GM23338 (cell line): ENCODE data around the gene GPR108. TPM values are rescaled to one million over a fixed set of nuclear protein-coding genes. Genes with fewer than 3 reads are reported as not detected.

Source experiments
- ATAC-seq: fragments of 200-7000 bp; cut with Tn5 transposase; 3 replicates; pipeline ENCODE4 v1.9.1; 2020
- DNase-seq: peaks from one replicate; pipeline ENCODE4 v3.0.0-alpha.2; 2015; ENCODE audit warnings: low spot score
- H2AFZ ChIP-seq: fragments of 200-600 bp; sonication (generic); 2 replicates; pipeline ENCODE4 v1.8.0; 2016; ENCODE audit warnings: antibody characterized with exemption, mild to moderate bottlenecking, moderate library complexity
- H3F3A ChIP-seq: fragments of 200-600 bp; sonication (generic); replicated peaks from 2 replicates; pipeline ENCODE4 v1.8.0; 2017; ENCODE audit warnings: antibody characterized with exemption, mixed run types, low read depth
- H3K27ac ChIP-seq: fragments of 200-600 bp; sonication (generic); 2 replicates; pipeline ENCODE4 v1.6.1; 2016; ENCODE audit warnings: low read depth
- H3K27me3 ChIP-seq: fragments of 200-600 bp; sonication (generic); 2 replicates; pipeline ENCODE4 v1.8.0; 2016; ENCODE audit warnings: mild to moderate bottlenecking, mixed run types, moderate library complexity; ENCODE audit not compliant: insufficient read depth
- H3K36me3 ChIP-seq: fragments of 200-600 bp; sonication (generic); 2 replicates; pipeline ENCODE4 v1.8.0; 2016; ENCODE audit warnings: mild to moderate bottlenecking; ENCODE audit not compliant: insufficient read depth
- H3K4me1 ChIP-seq: fragments of 200-600 bp; sonication (generic); 2 replicates; pipeline ENCODE4 v1.8.0; 2016; ENCODE audit warnings: mild to moderate bottlenecking, moderate library complexity; ENCODE audit not compliant: insufficient read depth
- H3K4me2 ChIP-seq: fragments of 200-600 bp; sonication (generic); 2 replicates; pipeline ENCODE4 v1.7.1; 2017; ENCODE audit warnings: mixed run types
- H3K4me3 ChIP-seq: fragments of 200-600 bp; sonication (generic); 2 replicates; pipeline ENCODE4 v1.6.1; 2016; ENCODE audit warnings: mixed run types
- H3K79me2 ChIP-seq: fragments of 200-600 bp; sonication (generic); replicated peaks from 2 replicates; pipeline ENCODE4 v1.8.0; 2017; ENCODE audit warnings: mild to moderate bottlenecking; ENCODE audit not compliant: insufficient read depth
- H3K9me2 ChIP-seq: fragments of 200-600 bp; sonication (generic); 2 replicates; pipeline ENCODE4 v1.8.0; 2017; ENCODE audit not compliant: insufficient read depth
- H4K20me1 ChIP-seq: fragments of 200-600 bp; sonication (generic); replicated peaks from 2 replicates; pipeline ENCODE4 v1.8.0; 2017; ENCODE audit warnings: mild to moderate bottlenecking; ENCODE audit not compliant: insufficient read depth
- H3K27ac Mint-ChIP-seq: 2 replicates; pipeline ENCODE4 v1.8.0; 2020; ENCODE audit warnings: inconsistent platforms, mild to moderate bottlenecking, moderate library complexity, mixed read lengths
- H3K27me3 Mint-ChIP-seq: 3 replicates; pipeline ENCODE4 v1.8.0; 2022; ENCODE audit warnings: low read depth, mild to moderate bottlenecking, moderate library complexity, mixed read lengths, inconsistent platforms; ENCODE audit not compliant: insufficient read depth, poor library complexity
- H3K36me3 Mint-ChIP-seq: 3 replicates; pipeline ENCODE4 v1.8.0; 2021; ENCODE audit warnings: low read depth, mild to moderate bottlenecking, inconsistent platforms, moderate library complexity, mixed read lengths
- H3K4me1 Mint-ChIP-seq: 3 replicates; pipeline ENCODE4 v1.8.0; 2020; ENCODE audit warnings: mild to moderate bottlenecking, inconsistent platforms, mixed read lengths
- H3K4me3 Mint-ChIP-seq: 3 replicates; pipeline ENCODE4 v1.8.0; 2021; ENCODE audit warnings: moderate library complexity, mild to moderate bottlenecking, inconsistent platforms, mixed read lengths
- H3K9me3 Mint-ChIP-seq: 3 replicates; pipeline ENCODE4 v1.8.0; 2020; ENCODE audit warnings: moderate library complexity, mild to moderate bottlenecking, inconsistent platforms, mixed read lengths
- CREB1 ChIP-seq: fragments of 250-450 bp; sonication (Bioruptor Pico); IDR thresholded peaks from 2 replicates; pipeline ENCODE4 v1.5.0; 2020; ENCODE audit warnings: low read depth, mild to moderate bottlenecking, moderate library complexity
- CTCF ChIP-seq, 2 experiments: fragments of 200-600 bp in 1 of 2; sonication (generic) in 1 of 2; conservative IDR thresholded peaks; 2 replicates each; pipeline versions ENCODE4 v1.5.1 to v1.6.1; 2016 to 2017; ENCODE audit warnings: antibody characterized with exemption in 2 of 2, low read depth in 2 of 2, mild to moderate bottlenecking in 2 of 2, moderate library complexity in 1 of 2
- EZH2 ChIP-seq: fragments of 200-600 bp; sonication (generic); IDR thresholded peaks from one replicate; pipeline ENCODE4 v1.8.0; 2017; ENCODE audit warnings: antibody characterized with exemption, mild to moderate bottlenecking, low read depth; ENCODE audit not compliant: unreplicated experiment
- EZH2phosphoT487 ChIP-seq: fragments of 200-600 bp; sonication (generic); IDR thresholded peaks from one replicate; pipeline ENCODE4 v1.8.1; 2018; ENCODE audit warnings: antibody characterized with exemption; ENCODE audit not compliant: unreplicated experiment
- JUNB ChIP-seq: IDR thresholded peaks from one replicate; pipeline ENCODE4 v1.6.1; 2016; ENCODE audit warnings: antibody characterized with exemption; ENCODE audit not compliant: unreplicated experiment
- NANOG ChIP-seq: IDR thresholded peaks from 2 replicates; pipeline ENCODE4 v1.6.1; 2016; ENCODE audit warnings: antibody characterized with exemption, borderline replicate concordance
- POLR2AphosphoS5 ChIP-seq: IDR thresholded peaks from 2 replicates; pipeline ENCODE4 v1.6.1; 2016; ENCODE audit warnings: antibody characterized with exemption, low read depth
- REST ChIP-seq: IDR thresholded peaks from one replicate; pipeline ENCODE4 v1.6.1; 2018; ENCODE audit warnings: antibody characterized with exemption; ENCODE audit not compliant: unreplicated experiment
- STAT1 ChIP-seq: IDR thresholded peaks from one replicate; pipeline ENCODE4 v1.6.1; 2016; ENCODE audit warnings: antibody characterized with exemption; ENCODE audit not compliant: unreplicated experiment
- ZNF462 ChIP-seq: fragments of 250-450 bp; sonication (Bioruptor Pico); IDR thresholded peaks from 2 replicates; pipeline ENCODE4 v1.5.0; 2020; ENCODE audit warnings: mild to moderate bottlenecking, moderate library complexity
- polyA plus RNA-seq: library from polyadenylated mRNA; unstranded; fragments of >200 nt; fragmentation: Nextera tagmentation; extraction: Ambion mirVana; gene quantifications from 2 replicates; pipeline ENCODE4 v1.2.1, GENCODE V29; 2016
- total RNA-seq: library from RNA; depleted of rRNA; stranded (reverse); fragments of >200 nt; shearing (Covaris generic); gene quantifications from 2 replicates; pipeline ENCODE4 v1.2.3, GENCODE V29; 2014

The GPR108 gene
- total and polyA plus RNA-seq, 2 experiments from 2014 or later = 44.8 to 57.9 TPM

- no peaks in the 10 kb centered on the region for H3K9me2 ChIP-seq
- no peak overlapping the region for H2AFZ ChIP-seq
- Mint-ChIP-seq H3K27me3 (peaks cover 13% of the 10 kb centered on the region), H3K27ac (no peak overlapping the region), H3K36me3 (peaks cover 33% of the 10 kb centered on the region), H3K4me1 (no peaks in the 10 kb centered on the region), H3K9me3 (peaks cover 85% of the 10 kb centered on the region), H3K4me3 (no peak overlapping the region; the same call in 2 of the 3 replicates)
- no peak overlapping the region for H3K27ac ChIP-seq
- H3K27me3 ChIP-seq = peaks cover 21% of the 10 kb centered on the region
- H3F3A ChIP-seq = no peaks in the 10 kb centered on the region
- no peak for TF ChIP-seq JUNB
- TF ChIP-seq EZH2phosphoT487 = no peak
- TF ChIP-seq NANOG = no peak
- no peak for TF ChIP-seq CREB1 (CRISPR knock-in tag)
- no peak for TF ChIP-seq STAT1
- no peak for TF ChIP-seq POLR2AphosphoS5
- DNase-seq = no peak
- H4K20me1 ChIP-seq = no peaks in the 10 kb centered on the region
- ATAC-seq = no peak
- H3K4me2 ChIP-seq = no peak overlapping the region
- no peak overlapping the region for H3K4me3 ChIP-seq
- peaks cover 2% of the 10 kb centered on the region; the same call in 1 of the 2 replicates for H3K4me1 ChIP-seq
- H3K36me3 ChIP-seq = no peaks in the 10 kb centered on the region
- no peaks in the 10 kb centered on the region for H3K79me2 ChIP-seq
Measured at GRCh38 chr19:6711605-6712004, 25.8 kb downstream of the GPR108 start.

- H3K27me3 Mint-ChIP-seq = peaks cover 12% of the 10 kb centered on the region
- TF ChIP-seq CTCF (conservative IDR thresholded peaks at IDR 0.05; ENCODE audit: low read depth in 2 of 2) (no peak), POLR2AphosphoS5 (no peak), EZH2 (no peak), NANOG (no peak), ZNF462 (CRISPR knock-in tag) (no peak), REST (no peak)
- H3K27me3 ChIP-seq = peaks cover 21% of the 10 kb centered on the region
- ATAC-seq (no peak), DNase-seq (no peak)
- H3K4me2 ChIP-seq = peak overlapping the region; percentile 76
- H3K36me3 Mint-ChIP-seq = peaks cover 35% of the 10 kb centered on the region
- no peaks in the 10 kb centered on the region for H3K9me2 ChIP-seq
- H3K36me3 ChIP-seq = no peaks in the 10 kb centered on the region
- 0 out of 2 replicates have a peak, but pooled peaks cover 2% of the 10 kb centered on the region for H3K4me1 ChIP-seq
- H4K20me1 ChIP-seq = no peaks in the 10 kb centered on the region
- peaks cover 85% of the 10 kb centered on the region for H3K9me3 Mint-ChIP-seq
- H3K4me3 ChIP-seq = peak overlapping the region; percentile 52
- no peak overlapping the region for H3K27ac ChIP-seq
- H3K4me3 Mint-ChIP-seq = no peak overlapping the region
- no peaks in the 10 kb centered on the region for H3F3A ChIP-seq
- H3K4me1 Mint-ChIP-seq = no peaks in the 10 kb centered on the region
- H3K27ac Mint-ChIP-seq = no peak overlapping the region
- no peaks in the 10 kb centered on the region for H3K79me2 ChIP-seq
- peak overlapping the region; percentile 90; the same call in 1 of the 2 replicates for H2AFZ ChIP-seq
Measured at GRCh38 chr19:6711078-6711361, 26.4 kb downstream of the GPR108 start.
